Occipital lobe (tissue), 2 donors: ENCODE data around the gene CDK6. TPM values are rescaled to one million over a fixed set of nuclear protein-coding genes. Genes with fewer than 3 reads are reported as not detected.

Source experiments
- small RNA-seq: library from RNA; depleted of rRNA; stranded (forward); fragments of <200 nt; gene quantifications from one replicate; pipeline ENCODE3, GENCODE V24; 2014
- total RNA-seq: library from RNA; depleted of rRNA; stranded (reverse); fragments of >200 nt; gene quantifications from one replicate; pipeline ENCODE4 v1.2.3, GENCODE V29; 2014

The CDK6 gene
- total RNA-seq, 1 donor from 2014 or later, result 11.1 TPM

Small RNA genes lying within 50 kb of the gene (small RNA-seq; reads per million reads assigned to genes)
- not detected for gene RNU6-10P

Other genes with a start within 250 kb of the CDK6 start
- gene FAM133B, start 246.2 kb downstream of the CDK6 start, total RNA-seq, result 32.4 TPM